ENCODE measurements around the gene PCDH9.

DNA sequence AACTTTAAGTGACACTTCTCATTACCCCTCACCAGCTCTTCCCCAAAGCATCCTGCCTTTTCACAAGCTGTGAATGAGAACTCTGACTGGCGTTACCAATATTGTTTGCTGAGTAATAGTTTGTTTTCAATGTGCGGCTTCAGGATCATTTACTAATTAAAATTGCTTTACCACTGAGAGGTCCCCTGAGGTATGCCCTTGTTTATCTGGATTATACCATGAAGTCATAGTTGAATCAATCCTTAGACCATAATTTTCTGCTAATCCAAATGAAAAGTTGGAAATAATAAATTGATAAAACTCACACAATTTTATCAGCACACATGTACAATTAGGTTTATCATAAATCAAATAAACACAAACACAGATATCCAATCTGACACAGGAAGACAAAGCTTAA is 568.8 kb downstream of the PCDH9 start:
- no peak for TF ChIP-seq CTCF (IDR thresholded peaks at IDR 0.05)
- no peak for TF ChIP-seq POLR2AphosphoS5 (IDR thresholded peaks at IDR 0.05; ENCODE audit: low read depth, low read length)
- TF ChIP-seq REST (IDR thresholded peaks at IDR 0.05; ENCODE audit: insufficient read depth in 1 of 2, low read depth in 2 of 2, low read length in 1 of 2): no peak
